SW 1271 (cell line): ENCODE data around the gene SYNGR3.

Experiments used
- DNase-seq, 2 experiments: peaks; one replicate each; lab custom pipeline; 2025; lab: John Stamatoyannopoulos, UW

Gene SYNGR3

DNA sequence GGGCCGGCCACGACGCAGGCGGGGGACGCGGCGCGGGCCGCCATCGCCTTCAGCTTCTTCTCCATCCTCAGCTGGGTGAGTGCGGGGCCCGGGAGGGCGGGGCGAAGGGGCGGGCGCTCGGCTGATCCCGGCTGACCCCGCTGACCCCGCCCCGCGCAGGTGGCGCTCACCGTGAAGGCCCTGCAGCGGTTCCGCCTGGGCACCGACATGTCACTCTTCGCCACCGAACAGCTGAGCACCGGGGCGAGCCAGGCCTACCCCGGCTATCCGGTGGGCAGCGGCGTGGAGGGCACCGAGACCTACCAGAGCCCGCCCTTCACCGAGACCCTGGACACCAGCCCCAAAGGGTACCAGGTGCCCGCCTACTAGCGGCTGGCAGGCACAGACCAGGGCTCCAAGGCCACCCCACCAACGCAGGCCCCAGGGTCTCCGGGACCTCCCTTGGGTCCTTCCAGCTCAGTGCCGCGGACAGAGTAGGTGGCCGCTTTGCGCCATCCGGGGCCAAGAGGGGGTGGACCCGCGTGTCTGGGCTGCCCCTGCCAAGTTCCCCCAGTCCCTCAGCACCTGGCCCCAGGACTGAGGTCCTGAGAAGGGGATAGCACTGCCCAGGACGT, 3.0 kb downstream of the SYNGR3 start:
- DNase-seq, result no peak

DNA sequence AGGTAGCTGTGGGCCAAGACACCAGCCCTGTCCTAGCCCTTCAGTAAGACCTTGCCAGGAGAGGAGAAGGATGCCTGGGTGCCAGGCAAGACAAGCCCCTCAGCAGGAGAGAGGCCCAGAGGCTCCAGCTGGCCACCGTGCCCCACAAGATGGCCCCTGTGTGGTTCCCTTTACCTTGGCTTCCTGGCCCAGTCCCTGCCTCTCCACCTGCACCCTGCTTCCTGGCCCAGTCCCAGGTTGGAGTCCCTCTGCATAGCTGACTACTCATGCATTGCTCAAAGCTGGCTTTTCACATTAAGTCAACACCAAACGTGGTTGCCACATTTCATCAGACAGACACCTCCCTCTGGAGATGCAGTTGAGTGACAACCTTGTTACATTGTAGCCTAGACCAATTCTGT, 4.0 kb downstream of the SYNGR3 start:
- DNase-seq, result no peak

DNA sequence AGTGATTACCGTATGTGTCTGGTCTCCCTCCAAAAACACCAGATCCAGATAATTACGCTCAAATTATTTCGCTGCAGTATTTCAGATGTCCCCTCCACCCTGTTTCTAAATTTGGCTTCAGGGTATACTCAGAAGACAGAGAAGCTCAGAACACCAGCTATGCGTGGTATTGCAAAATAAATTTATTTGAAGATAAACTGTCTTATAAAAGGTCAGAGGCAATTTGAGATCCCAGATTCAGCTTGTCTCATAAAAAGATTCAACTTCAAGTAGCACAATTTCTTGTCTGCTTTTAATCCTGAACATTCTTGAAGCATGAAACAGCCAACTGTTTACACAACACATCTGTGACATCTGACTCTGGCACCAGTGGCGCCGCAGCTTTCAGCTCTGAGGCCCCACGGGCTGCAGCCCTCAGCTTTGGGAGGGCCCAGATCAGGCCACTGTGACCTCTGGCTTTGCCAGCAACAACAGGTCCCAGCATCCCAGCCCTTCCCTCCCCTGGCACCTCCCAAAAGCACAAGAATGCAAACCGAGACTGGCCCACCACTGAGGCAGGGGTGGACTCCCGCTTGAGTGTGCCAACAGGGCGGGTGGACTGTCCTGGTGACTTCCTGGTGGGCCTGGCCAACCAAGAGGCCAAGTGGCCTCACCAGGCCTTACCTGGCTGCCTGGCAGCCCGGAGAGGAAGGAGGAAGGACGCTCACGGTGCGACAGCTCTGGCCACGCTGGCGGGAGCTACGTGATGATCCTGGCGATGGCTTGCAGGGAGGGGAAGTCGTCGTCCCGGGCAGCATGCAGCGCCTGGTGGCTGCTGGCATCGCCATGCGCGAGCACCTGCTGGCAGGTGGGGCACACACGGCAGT, 8.0 kb downstream of the SYNGR3 start:
- DNase-seq, result no peak

DNA sequence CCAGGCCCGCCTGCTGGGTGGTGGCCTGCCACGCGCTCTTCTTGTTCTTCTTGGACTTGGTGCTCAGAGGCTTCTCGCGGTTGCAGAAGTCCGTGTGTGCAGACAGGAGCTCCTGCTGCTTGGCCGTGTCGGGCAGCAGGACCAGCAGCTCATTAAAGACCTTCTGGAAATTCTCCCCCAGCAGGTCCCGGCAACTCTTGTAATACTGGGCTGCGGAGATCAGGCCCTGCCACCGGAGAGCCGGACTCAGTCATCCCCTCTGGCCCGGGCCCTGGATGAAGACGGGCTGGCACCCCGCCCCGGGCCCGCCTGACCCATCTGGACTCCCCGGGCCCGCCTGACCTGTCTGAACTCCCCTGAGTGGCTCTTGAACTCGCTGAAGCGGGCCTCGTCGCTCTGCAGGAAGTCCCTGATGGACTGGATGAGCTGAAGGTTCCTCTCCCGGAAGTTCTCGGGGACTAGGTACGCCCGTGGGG, 8.6 kb downstream of the SYNGR3 start:
- DNase-seq, result no peak

DNA sequence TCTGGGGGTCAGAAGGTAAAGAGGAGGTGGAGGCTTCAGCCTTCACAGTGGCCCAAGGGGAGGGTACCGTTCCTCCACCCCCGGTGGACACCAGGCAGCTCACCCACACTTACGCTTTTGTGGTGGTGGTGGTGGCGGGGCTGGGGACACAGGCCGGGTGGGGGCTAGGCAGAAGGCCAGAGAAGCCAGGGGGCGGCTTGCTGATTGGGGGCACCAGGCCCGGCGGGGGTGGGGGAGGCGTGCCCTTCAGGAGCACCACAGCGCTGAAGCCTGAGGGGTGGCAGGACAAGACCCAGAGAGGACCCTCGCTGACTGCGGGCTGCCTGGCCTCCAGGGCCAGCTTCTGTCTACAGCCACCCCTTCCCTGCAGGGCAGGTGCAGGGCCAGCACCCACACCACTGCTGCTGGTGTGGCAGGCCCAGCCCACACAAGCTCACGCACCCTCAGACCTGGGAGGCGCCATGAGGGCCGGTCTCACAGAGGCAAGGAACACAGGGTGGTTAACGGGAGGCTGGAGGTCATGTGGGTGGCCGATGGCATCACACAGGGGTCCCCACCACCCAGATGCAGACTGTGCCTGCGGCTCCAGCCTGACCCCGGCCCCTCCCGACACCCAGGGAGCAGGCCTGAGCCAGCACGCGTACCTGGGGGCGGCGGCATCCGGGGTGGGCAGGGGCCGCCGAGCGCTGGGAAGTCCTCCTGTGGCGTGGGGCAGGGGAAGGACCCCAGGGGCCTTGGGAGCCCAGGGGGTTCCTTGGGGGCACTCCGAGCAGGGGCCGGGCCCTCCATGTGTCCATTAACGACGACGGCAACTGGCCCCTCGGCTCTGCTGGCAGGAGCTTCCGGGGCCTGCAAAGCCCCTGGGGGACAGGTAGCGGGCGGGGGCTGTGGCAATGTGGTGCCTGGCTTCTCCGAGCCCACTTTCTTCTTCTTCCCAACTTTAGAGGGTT, 9.4 kb downstream of the SYNGR3 start:
- DNase-seq, result no peak

DNA sequence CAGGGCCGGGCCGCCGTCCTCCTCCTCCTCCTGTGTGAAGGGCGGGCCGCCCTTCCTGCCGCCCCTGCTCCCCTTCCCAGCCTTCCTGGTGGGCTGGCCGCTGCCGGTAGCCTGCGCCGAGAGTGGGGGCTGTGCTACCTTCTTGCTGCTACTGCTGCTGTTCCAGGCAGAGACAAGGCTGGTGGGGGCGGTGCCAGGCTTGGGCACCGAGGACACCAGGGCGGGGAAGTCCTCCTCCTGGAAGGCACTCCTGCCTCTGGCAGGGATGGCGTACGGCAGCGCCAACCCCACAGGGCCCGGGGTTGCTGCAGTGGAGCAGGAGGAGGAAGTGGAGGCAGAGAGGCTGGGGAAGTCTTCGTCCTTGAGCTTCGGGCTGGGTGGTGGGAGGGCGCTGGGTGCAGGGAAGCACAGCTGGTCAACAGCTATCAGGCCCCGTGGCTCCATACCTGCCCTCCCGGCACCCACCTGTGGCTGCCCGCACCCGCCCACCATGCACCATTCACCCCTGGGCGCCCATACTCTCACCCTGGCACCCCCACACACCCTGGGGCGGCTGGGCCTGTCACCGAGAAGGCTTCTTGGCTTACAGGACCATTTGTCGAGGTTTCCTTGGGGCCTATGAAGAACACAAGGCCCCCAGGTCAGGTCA, 10.2 kb downstream of the SYNGR3 start:
- DNase-seq, result no peak

DNA sequence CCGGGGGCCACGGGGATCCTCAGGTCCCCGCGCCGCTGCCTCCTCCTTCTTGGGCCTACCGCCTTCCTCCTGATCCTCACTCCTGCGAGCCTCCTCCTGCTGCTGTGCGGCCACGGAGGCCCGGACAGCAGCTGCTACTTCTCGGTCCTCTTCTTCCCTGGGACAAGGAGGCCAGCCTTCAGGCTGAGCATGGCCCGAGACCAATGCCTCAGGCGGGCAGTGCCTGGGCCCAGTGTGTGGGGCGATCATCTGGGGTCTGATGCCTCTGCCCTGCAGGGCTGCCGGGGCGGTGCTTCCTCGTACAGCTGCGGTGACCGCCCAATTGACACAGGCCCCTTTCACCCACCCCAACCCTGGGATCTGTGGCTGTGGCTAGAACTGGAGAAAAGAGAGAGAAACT, 11.3 kb downstream of the SYNGR3 start:
- no peak for DNase-seq

DNA sequence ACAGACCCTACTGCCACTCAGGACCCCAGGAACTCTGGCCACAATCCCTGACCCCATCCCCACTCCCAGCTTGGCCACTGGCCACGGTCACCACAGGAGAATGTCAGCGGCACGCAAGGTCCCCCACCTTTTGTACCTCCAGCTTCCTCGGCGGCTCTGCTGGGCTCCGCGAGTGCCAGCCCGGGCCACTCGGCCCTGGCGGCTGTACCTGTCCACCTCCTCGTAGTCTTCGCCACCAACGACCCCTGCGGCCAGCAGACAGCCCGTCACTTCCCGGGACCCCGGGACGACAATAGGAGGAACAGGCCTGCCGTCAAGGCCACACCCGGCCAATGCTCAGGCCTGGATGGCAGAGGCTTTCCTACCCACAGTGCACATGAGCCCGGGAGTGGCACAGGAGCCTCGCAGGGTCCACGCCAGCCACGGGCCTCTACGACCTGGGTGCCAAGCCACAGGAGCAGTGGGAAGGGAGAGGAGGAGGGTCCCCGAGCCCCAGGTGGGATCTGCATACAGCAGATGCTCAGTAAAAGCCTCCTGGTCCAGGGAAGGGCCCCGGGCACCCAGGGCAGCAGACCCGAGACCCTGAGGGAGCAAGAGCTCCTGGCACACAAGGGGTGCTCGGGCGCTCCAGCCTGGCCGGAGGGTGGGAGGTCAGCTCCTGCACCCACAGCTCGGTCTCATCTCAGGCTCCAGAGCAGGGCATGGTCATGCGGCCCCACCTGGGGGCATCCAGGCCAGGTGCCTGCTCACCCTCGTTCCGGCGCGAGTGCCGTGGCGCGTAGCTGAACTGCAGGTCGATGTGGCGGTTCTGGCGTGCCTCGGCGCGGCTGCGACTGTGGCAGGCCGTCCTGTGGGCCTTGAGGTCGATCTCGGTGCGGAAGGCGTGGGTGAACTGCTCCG, 11.9 kb downstream of the SYNGR3 start:
- no peak for DNase-seq

DNA sequence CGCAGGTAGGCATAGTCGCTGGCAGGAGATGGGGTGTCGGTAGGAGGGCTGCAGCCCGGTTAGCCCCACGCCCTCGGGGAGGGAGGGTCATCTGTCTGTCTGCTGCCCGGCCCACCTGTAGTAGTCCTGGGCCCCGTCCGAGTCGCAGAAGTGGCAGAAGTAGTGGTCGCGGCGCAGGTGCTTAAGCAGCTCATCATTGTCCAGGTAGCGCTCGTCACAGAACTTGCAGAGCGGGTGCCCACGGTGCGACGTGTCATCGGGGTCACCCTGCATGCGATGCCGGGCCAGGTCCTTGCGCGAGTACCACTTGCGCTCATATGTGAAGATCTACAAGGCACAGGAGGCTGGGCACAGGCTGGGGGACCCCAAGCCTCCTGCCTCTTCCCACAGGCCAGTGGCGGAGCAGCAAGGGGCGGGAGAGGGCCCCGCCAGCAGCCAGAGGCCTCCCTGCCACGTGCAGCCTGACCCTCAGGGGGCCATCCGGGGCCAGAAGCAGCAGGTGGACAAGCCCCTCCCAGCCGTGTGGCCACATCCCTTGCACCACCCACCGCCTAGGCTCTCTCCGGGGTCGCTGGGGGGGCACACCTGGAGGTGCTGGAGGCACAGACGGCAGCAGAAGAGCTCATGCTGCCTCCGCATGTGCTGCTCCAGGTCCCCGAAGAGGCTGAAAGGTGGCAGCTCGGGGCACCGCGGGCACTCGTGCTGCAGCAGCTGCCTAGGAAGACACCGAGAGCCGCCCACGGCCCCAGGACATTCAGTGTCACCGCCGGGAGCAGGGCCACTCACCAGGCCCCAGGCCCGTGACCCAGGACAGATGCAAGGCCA, 12.8 kb downstream of the SYNGR3 start:
- no peak for DNase-seq

DNA sequence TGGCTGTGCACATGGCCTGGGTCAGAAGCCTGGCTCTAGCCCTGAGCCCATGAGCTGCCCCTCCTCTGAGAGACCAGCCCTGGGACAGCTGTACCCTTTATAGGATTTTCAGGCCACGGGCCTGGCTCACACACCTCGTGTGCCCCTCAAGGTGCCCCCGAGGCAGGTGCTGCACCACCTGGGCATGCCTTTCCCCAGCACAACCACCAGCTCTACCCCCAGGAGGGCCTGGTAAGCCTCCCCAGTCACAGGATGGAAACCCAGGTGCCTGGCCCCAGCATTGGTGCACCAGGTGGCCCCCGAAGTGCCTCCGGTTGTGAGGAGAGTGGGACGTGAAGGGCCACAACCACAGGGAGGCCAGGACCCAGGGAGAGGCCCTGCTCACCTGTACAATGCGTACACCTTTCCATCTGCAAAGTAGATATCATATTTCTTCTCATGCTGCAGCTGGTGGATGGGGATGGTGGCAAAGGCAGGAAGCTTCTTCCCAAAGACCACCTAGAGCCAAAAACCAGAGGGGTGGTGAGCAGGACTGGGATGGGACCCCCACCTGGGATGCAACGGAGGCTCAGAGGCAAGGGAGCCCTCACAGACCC, 13.6 kb downstream of the SYNGR3 start:
- no peak for DNase-seq

DNA sequence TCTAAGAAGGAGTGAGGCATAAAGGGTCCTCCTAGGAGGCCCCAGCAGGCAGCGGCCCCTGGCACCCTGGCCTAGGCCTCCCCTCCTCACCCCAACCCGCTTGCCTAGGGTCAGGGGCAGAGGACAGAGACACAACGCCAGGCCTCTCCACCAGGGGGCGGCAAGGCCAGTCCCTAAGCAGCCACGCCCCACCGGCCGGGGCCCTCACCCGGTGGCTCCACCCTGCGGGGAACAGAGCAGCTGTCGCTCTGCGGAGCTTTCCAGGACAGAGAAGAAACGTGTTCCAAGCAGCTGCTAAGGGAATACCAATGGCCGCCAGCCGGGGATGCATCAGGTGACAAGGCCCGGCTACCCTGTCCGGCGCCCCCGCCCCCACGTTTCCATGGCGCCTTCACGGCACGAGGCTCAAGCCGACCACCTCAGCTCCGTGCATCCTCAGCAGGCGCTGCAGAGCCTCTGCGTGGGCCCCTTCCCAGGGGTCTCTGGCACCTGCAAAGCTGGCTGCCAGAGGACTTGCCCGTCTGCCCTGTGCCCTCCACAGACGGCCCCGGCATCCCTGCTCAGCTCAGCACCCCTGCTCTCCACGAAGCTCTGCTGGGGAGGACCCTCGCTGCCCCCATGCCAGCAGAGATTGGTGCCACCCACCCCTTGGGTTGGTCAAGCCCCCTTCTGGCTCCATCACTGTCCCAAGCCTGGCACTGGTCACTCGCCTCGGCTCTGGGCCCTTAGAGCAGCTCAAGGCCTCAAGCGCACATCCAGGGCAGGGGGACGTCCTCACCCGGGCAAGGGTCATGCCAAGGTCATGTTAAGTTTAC, 14.3 kb downstream of the SYNGR3 start:
- peak in 1 of 2 experiments; percentile 63 for DNase-seq

DNA sequence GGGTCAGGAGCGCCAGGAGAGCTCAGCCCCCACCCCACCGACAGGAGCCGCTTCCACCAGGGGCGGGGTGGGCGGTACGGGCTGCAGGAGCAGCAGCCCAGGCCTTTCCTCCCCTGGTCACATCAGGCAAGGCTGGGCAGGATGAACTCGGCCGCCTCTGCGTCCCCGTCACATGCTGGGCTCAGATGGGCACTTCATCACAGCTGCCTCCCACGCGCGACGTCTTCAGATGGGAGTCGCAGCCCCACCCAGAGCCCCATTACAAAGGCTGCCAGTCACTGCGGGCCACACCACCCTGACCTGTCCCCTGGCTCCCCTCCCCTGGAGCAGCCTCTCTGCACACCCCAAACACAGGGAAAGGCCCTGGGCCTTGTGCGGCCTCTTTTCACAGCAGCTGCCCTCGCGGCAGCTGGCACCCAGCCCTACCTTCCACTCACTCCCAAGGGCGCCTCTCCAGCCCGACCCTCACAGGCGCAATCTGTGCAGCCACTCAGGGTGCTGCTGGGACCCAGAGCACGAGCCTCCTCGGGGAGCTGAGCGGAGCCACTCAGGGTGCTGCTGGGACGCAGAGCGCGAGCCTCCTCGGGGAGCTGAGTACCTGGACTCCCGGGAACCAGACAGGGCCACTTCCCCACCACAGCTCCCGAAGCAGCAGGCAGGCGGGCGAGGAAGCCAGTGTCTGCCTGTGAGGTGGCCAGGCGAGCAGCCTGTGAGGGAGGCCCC, 15.2 kb downstream of the SYNGR3 start:
- no peak for DNase-seq

DNA sequence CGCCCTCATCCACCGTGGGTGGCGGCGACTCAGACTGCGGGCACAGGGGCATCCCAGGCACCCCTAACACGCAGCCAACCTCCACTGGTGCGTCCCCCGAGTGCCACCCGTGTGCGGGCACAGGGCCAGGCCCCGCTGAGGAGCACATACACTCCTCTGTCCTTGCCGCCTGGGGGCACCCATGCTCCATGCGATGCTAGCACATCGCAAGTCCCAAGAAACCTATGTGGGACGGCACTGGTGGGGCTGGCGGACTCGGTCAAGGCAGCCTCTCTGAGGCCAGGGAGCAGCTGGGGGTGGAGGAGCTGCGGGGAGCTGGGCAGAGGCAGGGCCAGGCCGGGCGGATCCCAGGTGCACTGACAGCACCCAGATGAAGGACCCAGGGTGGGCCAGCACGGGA, 15.9 kb downstream of the SYNGR3 start:
- no peak for DNase-seq

DNA sequence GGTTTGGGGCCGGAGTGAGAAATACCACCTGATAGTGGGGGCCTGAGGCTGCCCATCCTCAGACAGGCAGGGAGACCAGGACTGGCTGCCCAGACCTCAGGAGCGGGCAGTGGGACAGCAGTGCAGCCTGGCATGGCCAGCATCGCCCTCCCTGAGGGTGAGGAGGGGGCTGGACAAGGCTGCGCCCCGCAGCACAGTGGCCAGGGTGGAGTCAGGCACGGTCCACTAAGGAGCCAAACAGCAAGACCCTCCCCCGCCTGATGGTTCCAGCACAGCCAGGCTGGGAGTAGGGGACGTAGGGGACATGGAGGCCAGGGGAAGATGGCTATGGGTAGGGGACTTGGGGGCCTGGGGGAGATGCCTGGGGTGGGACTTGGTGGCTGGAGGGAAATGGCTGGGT, 16.5 kb downstream of the SYNGR3 start:
- DNase-seq, result no peak

DNA sequence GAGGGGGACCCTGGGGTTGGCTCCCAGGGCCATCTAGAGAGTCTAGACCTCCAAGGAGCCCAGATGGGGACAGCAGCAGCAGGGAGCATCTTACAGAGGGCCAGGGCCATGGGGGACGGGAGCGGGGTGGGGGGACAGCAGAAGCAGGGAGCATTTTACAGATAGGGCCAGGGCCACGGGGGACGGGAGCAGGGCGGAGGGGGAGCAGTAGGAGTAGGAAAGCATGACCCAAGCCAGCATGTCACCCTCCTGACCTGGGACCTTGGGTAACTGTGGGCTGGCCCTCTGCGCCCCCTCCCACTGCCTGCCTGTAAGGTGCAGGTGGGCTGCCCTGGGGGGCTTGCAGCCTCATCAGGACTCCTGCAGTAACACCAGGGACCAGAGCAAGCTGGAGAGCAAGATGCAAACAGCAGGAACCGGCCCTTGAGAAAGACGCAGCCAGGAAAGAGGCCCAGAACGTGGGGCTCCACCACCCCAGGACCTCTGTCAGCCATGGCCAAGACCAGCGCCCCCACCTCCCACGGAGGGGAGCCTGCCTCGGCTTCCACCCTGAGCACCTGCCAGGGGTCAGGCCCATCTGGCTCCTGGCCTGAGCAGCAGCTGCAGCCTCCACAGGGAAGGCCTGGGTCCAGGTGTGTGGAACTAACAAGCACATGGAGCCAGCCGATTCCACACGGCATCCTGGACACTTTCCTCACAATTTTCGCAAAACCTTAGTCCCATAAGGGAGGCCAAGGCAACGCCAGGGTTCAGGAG, 17.5 kb downstream of the SYNGR3 start:
- DNase-seq, result no peak

DNA sequence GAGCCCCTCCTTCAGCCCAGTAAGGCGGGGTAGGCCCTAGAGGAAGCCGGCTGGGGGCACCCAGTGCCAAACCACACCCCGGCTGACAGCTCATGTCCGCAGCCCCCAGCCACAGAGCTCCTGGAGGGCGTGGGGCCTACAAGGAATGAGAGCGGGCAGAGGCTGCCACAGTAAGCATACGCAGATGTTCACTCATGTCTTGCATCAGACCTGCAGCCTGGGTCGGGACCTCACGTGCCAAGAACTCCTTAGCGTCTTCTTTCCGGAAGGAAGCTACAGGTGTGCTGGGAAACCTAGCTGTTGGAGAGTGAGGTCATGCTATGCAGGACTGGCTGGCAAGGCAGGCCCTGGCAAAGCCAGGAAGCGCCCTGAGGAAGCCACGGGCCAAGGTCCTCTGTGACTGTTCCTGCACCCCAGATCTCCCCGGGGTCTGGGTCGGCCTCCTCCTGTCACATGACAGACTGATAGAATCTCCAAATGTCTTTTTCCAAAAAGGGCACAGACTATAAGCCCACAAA, 18.3 kb downstream of the SYNGR3 start:
- no peak for DNase-seq

DNA sequence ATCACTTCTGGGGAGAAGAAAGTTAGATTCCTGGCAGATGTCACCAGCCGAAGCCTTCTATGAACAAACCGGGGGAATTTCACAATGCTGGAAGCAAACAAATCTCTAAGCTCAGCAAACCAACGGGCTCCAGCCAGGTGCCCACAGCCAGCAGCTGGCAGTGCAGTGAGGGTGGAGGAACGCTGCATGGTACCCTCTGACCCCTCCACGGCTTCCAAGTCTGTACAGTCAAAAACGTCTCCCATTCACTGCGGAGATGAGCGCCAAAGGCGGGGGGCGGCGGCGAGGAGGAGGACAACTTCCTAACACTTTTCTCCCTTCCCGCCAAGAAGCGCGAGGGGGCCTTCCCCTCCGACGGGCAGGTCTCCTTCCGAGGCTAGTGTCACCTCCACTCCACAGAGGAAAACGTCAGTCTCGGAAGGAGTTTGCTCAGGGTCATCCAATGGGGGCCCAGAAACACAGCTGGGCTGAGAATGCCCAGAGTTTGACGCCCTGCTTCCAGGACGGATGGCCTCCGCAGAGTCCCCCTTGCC, 18.9 kb downstream of the SYNGR3 start:
- DNase-seq, result no peak
